WI38 (cell line): ENCODE measurements around the gene OPRL1.

ENCODE experiments used
- H3K4me3 ChIP-seq: 2 replicates; pipeline ENCODE4 v1.5.1; 2011; ENCODE audit warnings: low read depth, mild to moderate bottlenecking, control low read depth, low read length
- TF ChIP-seq, protein P1 (sequence below): IDR thresholded peaks from 2 replicates; pipeline ENCODE4 v1.5.1; 2012; ENCODE audit warnings: low read depth, mild to moderate bottlenecking, control low read depth, low read length

OPRL1 gene

DNA sequence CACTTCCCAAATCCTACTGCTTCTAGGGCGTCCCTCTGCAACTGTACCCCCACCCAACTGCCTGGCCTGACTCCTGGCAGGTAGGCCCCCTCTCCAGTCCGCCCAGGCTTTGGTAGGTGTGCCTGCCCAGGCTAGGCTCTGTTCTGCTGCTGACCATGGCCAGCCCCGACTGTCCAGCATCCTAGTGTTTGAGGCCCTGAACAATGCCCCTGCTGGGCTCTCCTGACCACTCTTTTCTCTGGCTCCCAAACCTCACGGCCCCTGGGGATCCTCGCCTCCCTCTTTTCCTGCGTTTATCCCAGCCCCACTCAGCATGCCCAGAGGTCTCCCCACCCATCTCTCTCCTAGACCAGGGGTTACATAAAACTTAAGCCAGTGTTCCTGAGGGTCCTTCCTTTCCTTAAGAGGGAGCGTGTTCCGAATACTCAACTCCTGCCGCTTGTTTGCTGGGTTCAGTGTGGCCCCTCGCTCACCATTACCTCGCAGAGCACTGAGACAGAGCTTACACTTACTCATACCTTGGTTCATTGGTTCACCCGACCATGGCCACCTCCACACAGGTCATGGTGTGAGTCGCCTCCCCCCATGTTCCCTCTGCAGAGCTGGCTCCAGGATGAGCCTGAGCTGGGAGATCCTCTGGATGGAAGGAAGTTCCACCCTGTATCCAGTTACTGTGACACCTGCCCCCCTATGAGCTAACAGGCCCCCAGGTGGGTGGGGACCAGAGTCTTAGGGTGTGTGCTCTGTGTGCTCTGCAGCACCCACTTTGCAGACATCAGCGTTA lies 63.3 kb downstream of the OPRL1 start:
- H3K4me3 ChIP-seq = no peak overlapping the region
- TF ChIP-seq, protein P1, sequence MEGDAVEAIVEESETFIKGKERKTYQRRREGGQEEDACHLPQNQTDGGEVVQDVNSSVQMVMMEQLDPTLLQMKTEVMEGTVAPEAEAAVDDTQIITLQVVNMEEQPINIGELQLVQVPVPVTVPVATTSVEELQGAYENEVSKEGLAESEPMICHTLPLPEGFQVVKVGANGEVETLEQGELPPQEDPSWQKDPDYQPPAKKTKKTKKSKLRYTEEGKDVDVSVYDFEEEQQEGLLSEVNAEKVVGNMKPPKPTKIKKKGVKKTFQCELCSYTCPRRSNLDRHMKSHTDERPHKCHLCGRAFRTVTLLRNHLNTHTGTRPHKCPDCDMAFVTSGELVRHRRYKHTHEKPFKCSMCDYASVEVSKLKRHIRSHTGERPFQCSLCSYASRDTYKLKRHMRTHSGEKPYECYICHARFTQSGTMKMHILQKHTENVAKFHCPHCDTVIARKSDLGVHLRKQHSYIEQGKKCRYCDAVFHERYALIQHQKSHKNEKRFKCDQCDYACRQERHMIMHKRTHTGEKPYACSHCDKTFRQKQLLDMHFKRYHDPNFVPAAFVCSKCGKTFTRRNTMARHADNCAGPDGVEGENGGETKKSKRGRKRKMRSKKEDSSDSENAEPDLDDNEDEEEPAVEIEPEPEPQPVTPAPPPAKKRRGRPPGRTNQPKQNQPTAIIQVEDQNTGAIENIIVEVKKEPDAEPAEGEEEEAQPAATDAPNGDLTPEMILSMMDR = no peak

DNA sequence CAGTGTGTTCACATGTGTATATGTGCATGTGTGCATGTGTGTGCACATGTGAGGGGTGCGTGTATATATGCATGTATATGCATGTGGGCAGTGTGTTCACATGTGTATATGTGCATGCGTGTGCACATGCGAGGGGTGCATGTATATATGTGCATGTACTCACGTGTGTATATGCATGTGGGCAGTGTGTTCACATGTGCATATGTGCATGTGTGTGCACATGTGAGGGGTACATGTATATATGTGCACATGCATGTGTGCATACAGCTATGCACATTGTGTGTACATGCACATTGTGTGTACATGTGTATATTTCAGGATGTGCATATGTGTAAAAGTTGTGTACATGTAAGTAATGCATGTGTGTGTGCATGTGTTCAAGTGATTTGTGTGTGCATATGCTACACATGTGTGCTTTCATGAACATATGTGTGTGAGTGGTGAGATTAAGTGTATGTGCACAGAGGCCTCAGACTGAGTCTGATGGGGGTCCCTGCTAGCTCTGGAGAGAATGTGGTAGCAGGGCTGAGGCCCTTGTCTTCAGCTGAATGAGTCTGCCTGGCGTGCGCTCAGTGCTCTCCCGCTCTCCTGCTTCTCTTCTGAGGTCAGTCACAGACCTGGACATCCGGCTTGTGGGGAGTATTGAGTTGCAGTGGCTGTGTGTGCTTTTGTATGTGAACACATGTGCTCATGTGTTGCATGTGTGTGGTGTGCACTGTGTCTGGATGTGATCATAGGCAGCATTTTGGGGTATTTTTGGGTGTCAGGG lies 64.4 kb downstream of the OPRL1 start:
- TF ChIP-seq, protein P1 = no peak
- no peak overlapping the region for H3K4me3 ChIP-seq

GRCh38 chr20:64145458-64146300 lies 65.8 kb downstream of the OPRL1 start:
- no peak overlapping the region for H3K4me3 ChIP-seq
- TF ChIP-seq, protein P1 = no peak

DNA sequence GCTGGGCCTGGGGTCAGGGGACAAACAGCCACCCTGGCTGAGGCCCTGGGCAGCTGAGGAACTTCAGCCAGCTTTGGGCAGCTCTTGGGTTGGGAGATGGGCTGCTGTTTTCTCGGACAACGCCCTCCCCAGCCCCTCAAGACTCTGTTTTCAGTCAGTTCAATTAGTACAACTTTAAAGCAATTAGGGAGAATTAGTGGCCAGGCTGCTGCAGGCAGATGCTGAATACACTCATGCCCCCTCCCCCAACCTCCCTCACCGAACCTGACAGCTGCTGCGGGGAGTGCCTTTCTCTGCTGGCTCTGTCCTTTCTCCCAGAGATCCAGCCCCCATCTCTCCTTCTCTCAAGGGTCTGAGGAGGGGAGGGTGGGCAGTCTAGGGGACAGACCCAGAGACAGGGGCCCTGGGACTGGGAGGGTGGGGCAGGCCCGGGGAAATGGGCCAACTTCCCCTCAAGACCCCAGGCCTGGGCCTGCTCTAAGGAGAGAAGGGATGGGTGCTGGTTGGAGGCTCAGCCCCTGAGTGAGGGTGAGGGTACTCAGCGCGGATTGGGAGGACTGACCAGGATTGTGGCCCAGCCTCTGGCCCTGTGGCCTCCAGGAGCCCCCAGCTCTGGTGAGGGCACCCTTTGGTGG lies 66.5 kb downstream of the OPRL1 start:
- TF ChIP-seq, protein P1 = no peak
- H3K4me3 ChIP-seq = no peak overlapping the region

GRCh38 chr20:64146936-64147477 lies 67.1 kb downstream of the OPRL1 start:
- no peak overlapping the region for H3K4me3 ChIP-seq
- TF ChIP-seq, protein P1 = no peak

DNA sequence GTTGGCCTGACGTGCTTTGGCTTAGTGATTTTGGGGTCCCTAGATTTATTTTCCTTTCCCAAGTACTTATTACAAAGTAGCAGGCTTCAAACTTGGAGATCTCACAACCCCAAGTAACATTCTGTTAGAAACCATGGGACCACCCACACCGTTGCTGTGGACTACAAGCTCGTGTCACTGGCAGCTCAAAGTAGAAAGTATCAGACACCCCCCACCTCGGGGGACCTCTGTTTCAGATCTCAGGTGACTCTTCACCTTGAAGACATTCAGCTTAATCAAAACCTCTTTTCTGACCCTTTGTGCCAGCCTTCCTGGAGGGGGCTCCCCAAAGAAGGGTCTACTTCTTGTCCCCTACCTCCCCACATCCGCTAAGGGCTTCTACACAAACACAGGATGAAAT lies 68.7 kb downstream of the OPRL1 start:
- TF ChIP-seq, protein P1 = no peak
- H3K4me3 ChIP-seq = no peak overlapping the region
